K562 (cell line): ENCODE measurements around the gene PPP1CB. TPM values are rescaled to one million over a fixed set of nuclear protein-coding genes. Genes with fewer than 3 reads are reported as not detected.

Experiments
- ARID4B ChIP-seq: sonication (generic); formaldehyde crosslinking; IDR thresholded peaks from 2 replicates; pipeline ENCODE4 v1.8.0; 2022; ENCODE audit warnings: mild to moderate bottlenecking, missing genetic modification reagents
- FOXP1 ChIP-seq: sonication (generic); formaldehyde crosslinking; IDR thresholded peaks from 2 replicates; pipeline ENCODE4 v1.8.0; 2022; ENCODE audit warnings: mild to moderate bottlenecking, missing genetic modification reagents
- GABPB2 ChIP-seq: fragments of 250-450 bp; sonication (Bioruptor Pico); conservative IDR thresholded peaks from 2 replicates; pipeline ENCODE4 v1.5.1; 2021; ENCODE audit warnings: mild to moderate bottlenecking
- KAT8 ChIP-seq: fragments of 450-650 bp; IDR thresholded peaks from 2 replicates; pipeline ENCODE4 v1.6.1; 2016; ENCODE audit warnings: low read depth, mild to moderate bottlenecking
- KDM4B ChIP-seq, 2 experiments: fragments of 450-650 bp in 1 of 2; sonication (generic) in 1 of 2; IDR thresholded peaks; 2 replicates each; pipeline ENCODE4 v1.6.1; 2016 to 2017; ENCODE audit warnings: borderline replicate concordance in 2 of 2, antibody characterized with exemption in 1 of 2, low read depth in 1 of 2, mild to moderate bottlenecking in 1 of 2
- MTA1 ChIP-seq: fragments of 450-650 bp; IDR thresholded peaks from 2 replicates; pipeline ENCODE4 v1.6.1; 2017; ENCODE audit warnings: borderline replicate concordance
- NR2F6 ChIP-seq: fragments of 450-650 bp; formaldehyde crosslinking; IDR thresholded peaks from 2 replicates; pipeline ENCODE4 v1.4.0; 2020; ENCODE audit warnings: mild to moderate bottlenecking
- PKNOX1 ChIP-seq: fragments of 450-650 bp; IDR thresholded peaks from 2 replicates; pipeline ENCODE4 v1.6.1; 2016
- VEZF1 ChIP-seq: fragments of 200-800 bp; sonication (Bioruptor generic); IDR thresholded peaks from 2 replicates; pipeline ENCODE4 v1.6.1; 2017; ENCODE audit warnings: missing genetic modification characterization, missing compliant biosample characterization
- ZFP36 ChIP-seq: fragments of 150-350 bp; IDR thresholded peaks from 2 replicates; pipeline ENCODE4 v1.6.1; 2018; ENCODE audit warnings: low read length, low read depth; ENCODE audit not compliant: partially characterized antibody
- ZNF282 ChIP-seq: sonication (generic); formaldehyde crosslinking; IDR thresholded peaks from 2 replicates; pipeline ENCODE4 v1.8.1; 2023; ENCODE audit warnings: missing genetic modification reagents
- polyA plus RNA-seq, 8 experiments: library from polyadenylated mRNA; depleted of rRNA in 4 of 8; stranded (reverse) in 5 of 8; unstranded in 3 of 8; fragments of >200 nt; fragmentation: Nextera tagmentation in 2 of 8; fragmentation: Illumina TruSeq in 1 of 8; extraction: Ambion mirVana in 2 of 8; extraction: Trizol in 1 of 8; gene quantifications; 2 replicates each; pipeline versions ENCODE4 v1.2.1 to v1.2.3, GENCODE V29; 2011 to 2014; ENCODE audit warnings: inconsistent platforms in 1 of 8, missing spikeins in 1 of 8
- total RNA-seq, 7 experiments: library from RNA; depleted of rRNA in 6 of 7; stranded (reverse); fragments of >200 nt in 6 of 7; fragmentation: Illumina TruSeq in 2 of 7; extraction: Trizol in 2 of 7; gene quantifications; 2 replicates each; pipeline versions ENCODE4 v1.2.1 to v1.2.3, GENCODE V29; 2011 to 2021; ENCODE audit warnings: low replicate concordance in 1 of 7

The PPP1CB gene
- total and polyA plus RNA-seq, 9 of the 15 experiments (the other 6 are each of a cell fraction or from before 2014, with no cell fraction given), result 25.6 to 118 (median 58.9) TPM

GRCh38 chr2:28751252-28751955, at the start of gene PPP1CB (continued):
- TF ChIP-seq ZNF282 (CRISPR knock-in tag) (no peak), VEZF1 (CRISPR knock-in tag) (peak; percentile 92), GABPB2 (CRISPR knock-in tag) (no peak), ARID4B (CRISPR knock-in tag) (peak; percentile 56; the same call in 1 of the 2 replicates), KAT8 (no peak), FOXP1 (CRISPR knock-in tag) (peak; percentile 95), NR2F6 (CRISPR knock-in tag) (no peak), PKNOX1 (peak; percentile 16; the same call in 1 of the 2 replicates), ZFP36 (no peak), KDM4B (IDR thresholded peaks at IDR 0.05; ENCODE audit: borderline replicate concordance in 2 of 2, low read depth in 1 of 2) (0 out of 4 replicates have a peak, but pooled peaks of 1 of the 2 experiments have one; percentile 6), MTA1 (peak; percentile 91)
